ENCODE results near the gene CALM3. TPM values are rescaled to one million over a fixed set of nuclear protein-coding genes. Genes with fewer than 3 reads are reported as not detected.

The CALM3 gene
- total RNA-seq, 1 donor from 2014 or later, result 141 TPM

- DNase-seq, result peak; percentile 99
These were observed 479 bp upstream of the CALM3 start for GRCh38 chr19:46600384-46601317.

- DNase-seq, result no peak
These were observed 1.5 kb downstream of the CALM3 start for GRCh38 chr19:46602392-46603194.

GRCh38 chr19:46603195-46603637 lies 2.1 kb downstream of the CALM3 start:
- no peak for DNase-seq

- DNase-seq, result no peak
These were observed 2.7 kb downstream of the CALM3 start for GRCh38 chr19:46603752-46604231.

GRCh38 chr19:46604781-46605355 lies 3.7 kb downstream of the CALM3 start:
- no peak for DNase-seq

- no peak for DNase-seq
These were observed 4.3 kb downstream of the CALM3 start for GRCh38 chr19:46605356-46605821.

- no peak for DNase-seq
These were observed 4.9 kb downstream of the CALM3 start for GRCh38 chr19:46606019-46606418.

- DNase-seq, result no peak
These were observed 5.7 kb downstream of the CALM3 start for GRCh38 chr19:46606681-46607447.

GRCh38 chr19:46607448-46607841 lies 6.3 kb downstream of the CALM3 start:
- no peak for DNase-seq

GRCh38 chr19:46608178-46608577 lies 7.0 kb downstream of the CALM3 start:
- DNase-seq, result no peak

GRCh38 chr19:46608581-46609345 lies 7.6 kb downstream of the CALM3 start:
- no peak for DNase-seq

GRCh38 chr19:46609511-46610412 lies 8.6 kb downstream of the CALM3 start:
- no peak for DNase-seq

GRCh38 chr19:46610413-46610775 lies 9.3 kb downstream of the CALM3 start:
- DNase-seq, result no peak

GRCh38 chr19:46610851-46611770 lies 10.0 kb downstream of the CALM3 start:
- no peak for DNase-seq

- no peak for DNase-seq
These were observed 10.6 kb downstream of the CALM3 start for GRCh38 chr19:46611776-46612175.

- no peak for DNase-seq
These were observed 12.4 kb downstream of the CALM3 start for GRCh38 chr19:46613525-46613924.

GRCh38 chr19:46614114-46614722 lies 13.1 kb downstream of the CALM3 start:
- DNase-seq, result peak; percentile 90

GRCh38 chr19:46615966-46616365 lies 14.8 kb downstream of the CALM3 start:
- DNase-seq, result no peak

All from tongue (tissue), 2 donors.